ENCODE results near the gene RAPSN. TPM values are rescaled to one million over a fixed set of nuclear protein-coding genes. Genes with fewer than 3 reads are reported as not detected.

Gene RAPSN
- total and polyA plus RNA-seq, 2 of the 8 experiments (the other 6 are each of a cell fraction or from before 2014, with no cell fraction given), result 0.06 to 0.34 TPM

DNA sequence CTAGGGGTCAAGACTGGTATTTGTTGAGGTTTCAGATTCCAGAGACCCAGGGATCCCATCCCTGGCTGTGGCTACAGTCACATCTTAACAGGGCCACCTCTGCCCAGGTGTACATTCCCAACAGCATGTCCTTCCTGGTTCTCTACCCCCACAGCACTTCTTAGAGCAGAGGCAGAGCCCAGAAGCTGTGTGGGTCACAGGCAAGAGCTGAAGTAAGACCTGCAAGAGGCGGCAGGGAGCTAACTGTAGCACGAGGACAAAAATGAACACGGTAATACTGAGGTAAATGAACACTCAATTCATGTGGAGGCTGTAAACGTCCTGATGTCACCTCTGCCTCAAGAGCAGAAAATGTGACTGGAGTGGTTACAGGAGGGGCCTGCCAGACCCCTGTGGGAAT lies 21.7 kb upstream of the RAPSN start (continued):
- TF ChIP-seq TBP (IDR thresholded peaks at IDR 0.05; ENCODE audit: low read depth, low read length), result no peak
- TF ChIP-seq FOSL1 (IDR thresholded peaks at IDR 0.05; ENCODE audit: insufficient read depth, low read depth, low read length), result no peak
- TF ChIP-seq SIN3A (conservative IDR thresholded peaks at IDR 0.05 in 1 of 2, IDR thresholded peaks at IDR 0.05 in 1 of 2; ENCODE audit: low read depth in 1 of 2, low read length in 2 of 2), result no peak
